Lower lobe of right lung (tissue), 2 donors: ENCODE results near the gene FBXO17. TPM values are rescaled to one million over a fixed set of nuclear protein-coding genes. Genes with fewer than 3 reads are reported as not detected.
A peak's percentile ranks its signal among the peaks of the same experiment; 100 is the strongest.

ENCODE experiments used
- ATAC-seq, 2 donors: fragments of 200-7000 bp; cut with Tn5 transposase; one replicate each; pipeline ENCODE4 v1.9.1; 2020 to 2022; ENCODE audit warnings: mild to moderate bottlenecking in 2 of 2, moderate library complexity in 2 of 2
- DNase-seq: peaks from one replicate; pipeline ENCODE4 v3.0.0-alpha.2; 2020
- H3K27ac ChIP-seq: fragments of 200-600 bp; one replicate; pipeline ENCODE4 v1.8.0; 2022
- H3K27me3 ChIP-seq: fragments of 200-600 bp; one replicate; pipeline ENCODE4 v1.8.0; 2022; ENCODE audit warnings: low read depth
- H3K36me3 ChIP-seq: fragments of 200-600 bp; one replicate; pipeline ENCODE4 v1.8.0; 2022; ENCODE audit warnings: mild to moderate bottlenecking
- H3K4me1 ChIP-seq: fragments of 200-600 bp; one replicate; pipeline ENCODE4 v1.8.0; 2022
- H3K4me3 ChIP-seq: fragments of 200-600 bp; one replicate; pipeline ENCODE4 v1.8.0; 2022; ENCODE audit warnings: mild to moderate bottlenecking
- H3K9me3 ChIP-seq: fragments of 200-600 bp; one replicate; pipeline ENCODE4 v1.8.0; 2022
- CTCF ChIP-seq: fragments of 200-600 bp; IDR thresholded peaks from one replicate; pipeline ENCODE4 v1.8.0; 2022; ENCODE audit warnings: antibody characterized with exemption, mild to moderate bottlenecking
- intact Hi-C: fragments of 100-400 bp; cut with DNase I; formaldehyde crosslinking; loops from one replicate; pipeline ENCODE4 v1.11.0; 2022
- total RNA-seq: library from RNA; stranded (reverse); fragmentation: NEBNext Ultra II Directional; extraction: Animal tissue kit (Norgen Biotek cat#: 25700); gene quantifications from one replicate; pipeline ENCODE4 v1.2.1, GENCODE V29; 2021
- donor health status: DM: no; HTN: yes; CAD: no; lungs with severe emphysema.

Gene FBXO17
- total RNA-seq, 1 donor from 2014 or later: 10.5 TPM

- Histone ChIP-seq H3K27me3 (peaks cover 13% of the 10 kb centered on the region), H3K36me3 (peaks cover 51% of the 10 kb centered on the region)
- no peak for TF ChIP-seq CTCF
Observed at GRCh38 chr19:38907670-38908069, 67.9 kb downstream of the FBXO17 start.

GRCh38 chr19:38907227-38907626 is 68.3 kb downstream of the FBXO17 start:
- Histone ChIP-seq H3K36me3 (peaks cover 51% of the 10 kb centered on the region), H3K27ac (no peak overlapping the region), H3K27me3 (peaks cover 12% of the 10 kb centered on the region), H3K9me3 (no peaks in the 10 kb centered on the region), H3K4me3 (no peak overlapping the region), H3K4me1 (no peaks in the 10 kb centered on the region)
- intact Hi-C loops: no loop called here
- no peak for TF ChIP-seq CTCF
- DNase-seq: no peak
- peak in 1 of 2 donors; percentile 7 for ATAC-seq

More at GRCh38 chr19:38907670-38908069, 67.9 kb downstream of the FBXO17 start:
- H3K4me1 ChIP-seq: no peaks in the 10 kb centered on the region
- ATAC-seq (no peak), DNase-seq (no peak)
- intact Hi-C loops: no loop called here
- no peak overlapping the region for H3K27ac ChIP-seq
- H3K9me3 ChIP-seq: no peaks in the 10 kb centered on the region
- no peak overlapping the region for H3K4me3 ChIP-seq

GRCh38 chr19:38905620-38906019 is 69.9 kb downstream of the FBXO17 start:
- no peak for ATAC-seq
- Histone ChIP-seq H3K9me3 (no peaks in the 10 kb centered on the region), H3K4me3 (no peak overlapping the region), H3K27ac (no peak overlapping the region), H3K27me3 (no peaks in the 10 kb centered on the region), H3K4me1 (peaks cover 9% of the 10 kb centered on the region), H3K36me3 (peaks cover 51% of the 10 kb centered on the region)
- DNase-seq: no peak
- intact Hi-C loops: no loop called here
- no peak for TF ChIP-seq CTCF

GRCh38 chr19:38904581-38905539 is 70.7 kb downstream of the FBXO17 start:
- Histone ChIP-seq H3K4me1 (peaks cover 13% of the 10 kb centered on the region), H3K27ac (no peak overlapping the region), H3K27me3 (no peaks in the 10 kb centered on the region), H3K4me3 (no peak overlapping the region), H3K36me3 (peaks cover 51% of the 10 kb centered on the region), H3K9me3 (no peaks in the 10 kb centered on the region)
- no peak for TF ChIP-seq CTCF
- intact Hi-C loops: no loop called here
- DNase-seq (no peak), ATAC-seq (peak in 1 of 2 donors; percentile 33)

- H3K9me3 ChIP-seq: no peaks in the 10 kb centered on the region
- DNase-seq: no peak
- intact Hi-C loops: no loop called here
- no peak overlapping the region for H3K4me3 ChIP-seq
- H3K27me3 ChIP-seq: no peaks in the 10 kb centered on the region
- peaks cover 23% of the 10 kb centered on the region for H3K36me3 ChIP-seq
- ATAC-seq: no peak
- H3K27ac ChIP-seq: peak overlapping the region; percentile 91
- peaks cover 26% of the 10 kb centered on the region for H3K4me1 ChIP-seq
- TF ChIP-seq CTCF: no peak
Observed at GRCh38 chr19:38901683-38902082, 73.9 kb downstream of the FBXO17 start.
